ENCODE data around the gene BPIFB6. TPM values are rescaled to one million over a fixed set of nuclear protein-coding genes. Genes with fewer than 3 reads are reported as not detected.
A peak's percentile ranks its signal among the peaks of the same experiment; 100 is the strongest.

BPIFB6 gene, protein sequence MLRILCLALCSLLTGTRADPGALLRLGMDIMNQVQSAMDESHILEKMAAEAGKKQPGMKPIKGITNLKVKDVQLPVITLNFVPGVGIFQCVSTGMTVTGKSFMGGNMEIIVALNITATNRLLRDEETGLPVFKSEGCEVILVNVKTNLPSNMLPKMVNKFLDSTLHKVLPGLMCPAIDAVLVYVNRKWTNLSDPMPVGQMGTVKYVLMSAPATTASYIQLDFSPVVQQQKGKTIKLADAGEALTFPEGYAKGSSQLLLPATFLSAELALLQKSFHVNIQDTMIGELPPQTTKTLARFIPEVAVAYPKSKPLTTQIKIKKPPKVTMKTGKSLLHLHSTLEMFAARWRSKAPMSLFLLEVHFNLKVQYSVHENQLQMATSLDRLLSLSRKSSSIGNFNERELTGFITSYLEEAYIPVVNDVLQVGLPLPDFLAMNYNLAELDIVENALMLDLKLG
- total RNA-seq (2014; rRNA removed; shearing (Covaris generic)) = not detected in 2 replicates

DNA sequence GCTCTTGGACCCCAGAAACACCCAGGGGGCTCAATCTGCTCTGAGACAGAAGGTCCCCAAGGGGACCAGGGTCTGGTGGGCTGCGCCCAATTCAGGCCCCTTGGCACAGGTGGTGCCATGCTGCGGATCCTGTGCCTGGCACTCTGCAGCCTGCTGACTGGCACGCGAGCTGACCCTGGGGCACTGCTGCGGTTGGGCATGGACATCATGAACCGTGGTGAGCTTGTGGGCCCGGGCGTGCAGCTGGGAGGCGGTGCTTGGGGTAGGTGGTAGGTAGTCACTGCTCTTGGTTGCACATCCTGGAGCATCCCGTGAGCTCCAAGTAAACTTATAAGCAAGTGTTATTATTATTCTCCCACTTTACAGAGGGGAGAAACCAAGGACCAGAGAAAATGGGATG lies at the start of gene BPIFB6:
Gene BPIFB6 (plus strand): TSS at position 118 of the 400 bp plus-strand sequence. CDS start 0 bp downstream, at position 118.
- no peak for DNase-seq (ENCODE audit: low spot score)

DNA sequence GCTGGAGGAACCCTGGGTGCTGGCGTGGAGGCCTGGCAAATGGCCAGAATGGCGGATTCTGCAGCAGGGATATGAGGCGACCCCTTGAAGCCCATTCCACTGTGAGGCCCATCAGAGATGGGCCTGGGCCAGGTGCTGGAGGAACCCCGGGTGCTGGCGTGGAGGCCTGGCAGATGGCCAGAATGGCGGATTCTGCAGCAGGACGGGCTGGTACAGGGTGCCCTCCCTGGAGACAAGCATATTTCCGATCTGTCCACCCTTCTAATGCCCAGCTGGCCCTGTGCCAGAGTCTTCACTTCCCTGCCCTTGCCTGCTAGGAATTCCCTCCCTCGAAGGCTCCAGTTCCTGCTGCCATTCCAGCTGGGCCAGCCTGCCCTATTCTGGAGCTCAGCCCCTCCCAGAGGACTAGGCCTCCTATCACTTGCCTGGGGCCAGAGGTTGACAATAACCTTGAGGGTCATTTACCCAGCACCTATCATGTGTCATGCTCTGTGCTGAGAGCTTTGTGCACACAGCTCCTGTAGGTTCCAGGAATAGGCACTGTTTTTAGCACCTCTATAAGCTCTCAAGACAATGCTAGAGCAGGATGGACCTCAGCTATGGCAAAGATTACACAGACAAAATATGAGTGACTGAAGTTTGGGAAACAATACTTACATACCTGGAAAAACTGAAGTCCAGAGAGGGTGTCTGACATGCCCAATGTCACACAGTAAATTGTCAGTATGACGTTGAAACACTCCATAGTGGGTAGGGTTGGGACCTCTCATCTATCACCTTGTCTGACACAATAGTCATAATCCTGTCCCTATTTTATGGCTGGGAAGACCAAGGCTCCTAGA lies 48.6 kb upstream of the BPIFB6 start:
- DNase-seq (ENCODE audit: low spot score) = no peak

DNA sequence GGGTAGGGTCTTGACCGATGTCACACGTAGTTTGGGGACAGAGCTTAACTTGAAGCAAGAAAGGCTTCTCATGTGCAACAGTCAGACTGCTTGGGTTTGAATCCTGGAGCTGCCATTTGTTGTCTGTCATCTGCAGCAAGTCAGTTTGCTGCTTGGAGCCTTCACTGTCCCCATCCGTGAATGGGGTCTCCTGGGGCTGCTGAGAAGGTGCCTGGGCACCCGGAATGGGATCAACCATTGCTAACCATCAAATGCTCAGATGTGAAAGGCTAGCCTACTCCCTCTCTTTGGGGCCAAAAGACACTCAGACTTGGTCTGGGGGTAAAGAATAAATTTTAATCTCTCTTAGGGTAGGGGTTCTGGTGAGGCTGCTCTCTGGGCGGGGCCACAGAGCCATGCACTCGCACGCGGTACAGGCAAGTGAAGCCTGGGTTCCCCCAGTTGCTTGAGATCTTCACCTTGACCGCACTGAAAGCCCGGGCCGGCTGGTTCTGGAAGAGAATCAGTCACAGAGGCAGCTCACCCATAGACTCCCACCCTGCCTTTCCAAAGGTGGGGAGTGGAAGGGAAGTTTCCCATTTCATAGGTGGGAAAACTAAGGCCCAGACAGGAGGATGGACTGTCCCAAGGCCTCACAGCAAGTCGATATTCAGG lies 47.9 kb upstream of the BPIFB6 start:
- DNase-seq (ENCODE audit: low spot score) = no peak

DNA sequence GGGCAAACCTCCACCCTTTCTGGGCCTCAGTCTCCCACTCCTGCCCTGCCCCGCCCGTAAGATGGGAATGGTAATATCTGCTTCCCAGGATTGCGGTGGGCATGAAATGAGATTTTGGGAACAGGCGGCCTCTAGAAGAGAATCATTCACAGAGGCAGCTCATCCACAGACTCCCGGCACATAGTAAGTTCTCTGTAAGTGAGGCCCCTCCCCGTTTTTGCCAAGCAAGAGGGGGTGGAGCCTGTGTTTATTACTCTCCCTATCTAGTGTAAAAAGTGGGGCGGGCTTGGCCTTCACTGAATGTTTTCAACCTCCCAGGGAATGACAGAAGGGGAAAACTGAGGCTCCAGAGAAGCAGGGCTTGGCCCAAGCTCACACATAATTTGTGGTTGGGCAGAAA lies 47.3 kb upstream of the BPIFB6 start:
- DNase-seq (ENCODE audit: low spot score) = no peak

DNA sequence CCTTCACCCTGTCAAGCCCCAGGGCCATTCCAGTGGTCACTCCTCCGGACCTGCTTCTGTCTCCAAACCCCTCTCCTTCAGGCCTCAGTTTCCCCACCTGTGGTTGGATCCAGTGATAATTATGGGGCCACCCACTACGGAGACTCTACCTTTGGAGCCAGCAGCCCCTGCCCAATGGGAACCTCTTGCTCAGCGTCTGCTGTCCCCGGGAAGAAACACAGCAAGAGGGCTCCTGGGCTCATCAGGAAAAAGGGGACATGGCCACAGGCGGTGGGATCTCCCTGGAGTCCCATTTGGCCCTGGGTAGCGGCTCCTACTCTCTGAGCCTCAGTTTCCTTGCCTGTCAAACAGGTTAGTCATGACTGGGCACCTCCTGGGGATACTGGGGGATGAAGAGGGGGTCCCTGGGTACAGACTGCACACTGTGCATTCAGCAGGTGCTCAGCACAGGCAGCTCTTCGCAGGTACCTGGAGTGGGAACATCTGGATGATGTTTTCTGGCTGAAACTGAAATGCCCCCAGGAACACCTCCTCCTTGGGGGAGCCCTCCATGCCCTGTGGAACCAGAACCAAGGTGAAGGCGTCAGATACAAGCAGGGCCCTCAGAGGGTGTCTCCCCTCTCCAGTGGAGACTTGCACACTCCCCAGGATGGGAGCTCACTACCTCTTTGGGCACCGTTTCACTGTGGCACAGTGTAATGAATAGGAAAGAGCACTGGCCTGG lies 46.7 kb upstream of the BPIFB6 start:
- no peak for DNase-seq (ENCODE audit: low spot score)

DNA sequence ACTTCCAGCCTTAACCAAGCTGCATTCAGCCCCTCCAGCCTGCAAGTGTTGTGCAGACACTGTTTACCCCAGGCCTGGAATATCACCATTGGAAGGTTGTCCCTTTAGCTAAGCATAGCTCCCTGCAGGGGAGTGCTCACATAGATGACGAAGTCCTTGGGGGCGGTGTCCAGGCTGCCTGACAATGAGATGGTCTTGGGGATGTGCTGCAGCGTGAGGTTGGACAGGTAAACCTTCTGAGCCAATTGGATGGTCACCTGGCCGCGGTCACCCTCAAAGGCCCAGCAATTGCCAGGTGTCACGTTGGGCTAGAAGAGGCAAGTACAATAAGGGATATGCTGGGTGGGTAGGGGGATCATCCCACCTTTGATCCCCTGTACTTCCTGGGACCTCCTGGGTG lies 45.9 kb upstream of the BPIFB6 start:
- DNase-seq (ENCODE audit: low spot score) = no peak

DNA sequence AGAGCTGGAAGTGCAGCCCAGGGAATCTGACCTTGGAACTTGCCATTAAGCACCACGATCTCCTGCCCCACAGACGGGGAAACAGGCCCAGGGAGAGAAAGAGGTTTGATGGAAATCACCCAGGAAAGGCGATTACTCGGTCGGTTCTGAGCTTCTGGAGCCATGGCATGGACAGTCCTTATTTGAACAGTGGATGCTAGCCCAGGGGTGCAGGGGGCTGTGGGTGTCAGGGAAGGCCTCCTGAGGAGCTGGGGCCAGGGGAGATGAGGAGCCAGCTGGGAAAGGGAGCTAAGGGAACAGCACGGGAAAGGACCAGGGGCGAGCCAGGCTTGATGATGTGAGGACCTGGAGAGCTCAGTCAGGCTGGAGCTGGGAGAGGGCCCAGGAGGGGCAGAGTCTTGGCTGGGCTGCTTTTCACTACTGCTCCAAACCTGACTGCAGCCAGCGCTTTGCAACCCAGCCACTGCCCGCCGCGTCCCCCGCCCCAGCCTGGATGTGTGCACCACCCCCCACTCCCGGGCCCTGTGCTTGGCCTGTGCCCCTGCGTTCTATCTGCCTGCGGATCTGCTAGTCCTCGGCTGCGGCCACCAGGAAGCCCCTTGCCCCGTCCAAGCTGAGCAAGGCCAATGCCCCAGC lies 45.0 kb upstream of the BPIFB6 start:
- no peak for DNase-seq (ENCODE audit: low spot score)

DNA sequence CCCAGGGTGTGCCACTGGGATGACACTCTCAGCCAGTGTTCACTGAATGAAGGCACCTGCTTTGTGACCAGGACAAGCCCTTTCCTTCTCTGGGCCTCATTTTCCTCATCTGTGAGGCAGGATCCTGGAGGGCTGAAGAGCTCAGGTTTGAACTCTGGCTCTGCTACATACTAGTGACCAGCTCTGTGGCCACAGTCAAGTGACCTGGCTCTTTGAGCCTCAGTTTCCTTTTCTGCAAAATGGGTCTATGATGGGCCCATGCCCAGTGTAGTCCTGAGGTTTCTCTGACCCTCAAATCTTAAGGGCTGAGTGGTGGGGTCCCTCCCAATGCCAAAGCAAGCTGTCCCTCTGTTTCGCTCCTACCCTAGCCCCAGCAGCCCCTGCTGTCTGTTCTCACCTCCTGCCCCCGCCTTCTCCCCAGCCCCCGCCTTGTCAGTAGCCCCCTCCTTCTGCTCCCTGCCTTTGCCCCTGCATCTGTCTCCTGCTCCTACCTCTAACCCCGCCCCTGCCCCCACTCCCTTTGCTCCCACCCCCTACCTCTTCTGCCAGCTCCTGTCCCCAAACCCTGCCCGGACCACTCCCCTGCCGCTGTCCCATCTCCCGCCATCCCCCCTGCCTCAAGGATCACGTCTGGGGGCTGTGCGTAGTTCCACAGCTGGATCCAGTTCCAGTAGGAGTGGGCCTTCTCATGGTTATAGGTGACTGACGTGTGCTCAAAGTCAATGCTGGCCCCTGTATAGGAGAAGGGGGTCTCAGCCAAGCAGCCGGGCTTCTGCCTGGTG lies 44.2 kb upstream of the BPIFB6 start:
- no peak for DNase-seq (ENCODE audit: low spot score)

DNA sequence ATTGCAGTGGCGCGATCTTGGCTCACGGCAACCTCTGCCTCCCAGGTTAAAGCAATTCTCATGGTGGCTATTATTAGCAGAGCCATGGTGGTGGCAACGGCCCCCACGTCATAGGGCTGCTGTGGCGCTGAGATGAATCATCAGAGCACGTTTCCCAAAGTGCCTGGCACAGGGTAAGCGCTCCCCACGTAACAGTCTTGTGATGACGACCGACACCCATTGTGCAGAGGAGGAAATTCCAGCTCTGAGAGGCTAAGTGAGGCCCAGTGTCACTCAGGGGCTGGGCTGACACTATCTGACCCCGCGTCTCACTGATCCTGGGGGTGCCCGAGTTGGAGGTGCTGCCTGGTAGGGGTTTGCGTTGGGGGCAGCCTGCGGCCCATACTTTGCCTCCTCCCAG lies 43.4 kb upstream of the BPIFB6 start:
- DNase-seq (ENCODE audit: low spot score) = peak; percentile 46

DNA sequence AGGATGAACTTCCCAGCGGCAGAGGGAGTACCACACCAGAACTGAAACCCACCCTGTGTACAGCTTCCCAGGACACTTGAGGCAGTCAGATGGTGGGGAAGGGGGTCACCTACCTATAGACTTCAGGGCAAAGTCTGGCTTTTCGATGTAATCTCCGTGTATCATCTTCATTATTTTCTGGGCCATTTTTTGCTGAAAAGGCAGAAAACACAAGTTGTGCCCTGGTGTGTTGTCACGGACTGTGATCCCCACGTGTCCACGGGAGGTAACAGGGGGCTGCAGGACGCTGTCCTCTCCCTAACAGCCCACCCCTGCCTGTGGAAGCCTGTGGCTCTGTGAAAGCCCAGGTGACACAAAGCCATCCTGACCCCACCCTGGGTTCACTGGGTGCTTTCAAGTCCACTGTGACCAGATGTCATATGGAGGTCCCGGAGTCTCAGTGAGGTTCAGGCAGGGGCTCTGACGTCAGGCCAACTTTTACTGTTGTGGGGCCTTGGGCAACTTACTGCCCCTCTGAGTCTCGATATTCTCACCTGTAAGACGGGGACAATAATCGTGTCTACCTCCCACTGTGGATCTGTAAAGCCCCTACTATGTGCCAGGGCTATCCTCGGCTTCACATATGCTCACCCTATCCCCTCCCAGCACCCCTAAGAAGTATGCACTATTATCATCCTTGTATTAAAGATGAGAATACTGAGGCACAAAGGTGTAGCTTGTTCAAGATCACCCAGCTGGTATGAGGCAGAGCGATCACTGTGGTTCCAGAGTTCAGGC lies 41.8 kb upstream of the BPIFB6 start:
- no peak for DNase-seq (ENCODE audit: low spot score)

DNA sequence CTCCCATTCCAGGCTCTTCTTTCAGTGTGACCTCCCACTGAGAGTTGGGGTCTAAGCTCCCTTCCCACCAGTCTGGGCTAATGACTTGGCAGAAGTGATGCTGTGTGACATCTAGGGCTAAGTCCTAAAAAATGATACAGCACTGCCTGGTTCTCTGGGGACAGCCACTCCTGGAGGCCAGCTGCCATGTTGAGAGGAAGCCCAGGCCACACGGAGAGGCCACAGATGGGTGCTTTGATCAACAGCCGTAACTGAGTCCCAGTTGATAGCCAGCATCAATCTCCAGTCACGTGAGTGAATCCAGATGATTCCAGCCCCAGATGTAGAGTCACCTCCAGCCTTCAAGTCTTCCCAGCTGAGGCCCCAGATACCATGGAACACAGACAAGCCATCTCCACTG lies 41.0 kb upstream of the BPIFB6 start:
- no peak for DNase-seq (ENCODE audit: low spot score)

DNA sequence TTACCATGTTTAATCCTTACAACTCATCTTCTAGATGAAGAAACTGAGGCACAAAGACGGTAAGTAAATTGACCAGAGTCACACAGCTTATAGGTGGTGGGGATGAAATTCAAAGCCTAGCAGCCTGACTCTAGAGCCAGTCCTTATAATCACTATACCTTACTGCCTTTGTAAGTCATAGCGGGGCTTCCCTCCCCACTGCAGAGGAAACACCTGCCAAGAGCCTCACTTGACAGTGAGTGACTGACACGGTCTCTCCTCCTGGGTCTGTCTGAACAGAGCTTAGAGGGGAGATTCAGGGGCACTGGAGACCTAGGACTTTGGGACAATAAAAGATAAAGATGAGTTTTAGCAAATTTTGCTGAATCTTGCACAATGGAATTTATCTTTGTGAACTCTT lies 40.1 kb upstream of the BPIFB6 start:
- DNase-seq (ENCODE audit: low spot score) = no peak

DNA sequence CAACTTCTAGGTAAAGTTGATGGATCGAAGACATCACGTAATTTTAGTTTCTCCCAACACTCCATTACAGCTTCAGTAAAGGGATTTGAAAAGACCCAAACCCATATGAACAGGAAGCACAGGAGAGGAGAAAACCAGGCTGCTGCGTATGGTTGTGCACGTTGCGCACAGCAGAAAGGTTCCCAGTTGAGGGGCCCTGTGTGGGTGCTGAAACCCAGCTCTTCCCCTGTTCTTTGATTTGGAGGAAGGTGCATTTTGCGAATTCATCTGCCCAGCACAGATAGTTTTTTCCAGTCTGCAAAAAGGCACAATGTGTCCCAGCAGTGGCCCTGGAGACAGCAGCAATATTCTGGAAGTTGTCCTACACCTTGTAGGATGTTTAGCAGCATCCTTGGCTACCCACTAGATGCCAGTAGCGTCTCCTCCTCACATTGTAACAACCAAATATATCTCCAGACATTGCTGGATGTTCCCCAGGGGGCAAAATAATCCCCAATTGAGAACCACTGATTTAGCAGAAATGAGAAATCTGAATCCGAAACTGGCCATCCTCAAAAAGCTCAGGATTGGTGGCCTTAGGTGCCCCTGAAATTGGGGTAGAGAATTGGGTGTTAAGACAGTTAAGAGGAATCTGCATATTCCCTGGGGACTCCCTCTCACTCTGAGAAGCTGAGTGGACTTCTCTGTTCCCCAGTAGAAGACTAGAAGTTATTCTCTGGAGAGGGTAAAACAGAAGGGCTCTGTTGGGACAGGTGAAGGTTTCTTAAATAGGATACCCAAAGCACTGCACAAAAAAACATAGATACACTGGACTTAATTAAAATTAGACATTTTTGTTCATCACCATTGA lies 39.4 kb upstream of the BPIFB6 start:
- DNase-seq (ENCODE audit: low spot score) = no peak

DNA sequence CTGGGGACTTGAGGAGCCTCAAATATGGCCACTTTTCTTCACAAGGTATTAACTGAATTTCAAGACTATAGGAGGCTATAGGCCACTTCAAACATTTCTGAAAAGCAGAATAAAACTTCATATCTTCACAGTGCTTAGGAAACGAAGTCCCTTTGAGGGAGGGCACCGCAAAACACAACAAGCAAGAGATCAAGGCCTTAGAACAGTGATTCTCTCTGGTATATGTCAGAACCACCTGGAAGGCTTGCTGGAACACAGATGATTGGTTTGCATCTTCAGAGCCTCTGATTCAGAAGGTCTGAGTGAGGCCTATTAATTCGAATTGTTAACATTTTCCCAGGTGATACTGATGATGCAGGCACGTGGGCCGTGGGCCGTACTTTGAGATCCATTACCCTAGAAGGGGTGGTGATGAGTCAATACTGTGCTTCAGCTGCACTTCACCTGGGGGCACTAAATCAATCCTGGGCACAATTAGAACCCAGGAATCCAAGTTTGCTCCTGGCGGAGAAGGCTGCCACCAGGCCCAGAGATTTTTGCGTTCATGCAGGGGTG lies 37.9 kb upstream of the BPIFB6 start:
- no peak for DNase-seq (ENCODE audit: low spot score)

DNA sequence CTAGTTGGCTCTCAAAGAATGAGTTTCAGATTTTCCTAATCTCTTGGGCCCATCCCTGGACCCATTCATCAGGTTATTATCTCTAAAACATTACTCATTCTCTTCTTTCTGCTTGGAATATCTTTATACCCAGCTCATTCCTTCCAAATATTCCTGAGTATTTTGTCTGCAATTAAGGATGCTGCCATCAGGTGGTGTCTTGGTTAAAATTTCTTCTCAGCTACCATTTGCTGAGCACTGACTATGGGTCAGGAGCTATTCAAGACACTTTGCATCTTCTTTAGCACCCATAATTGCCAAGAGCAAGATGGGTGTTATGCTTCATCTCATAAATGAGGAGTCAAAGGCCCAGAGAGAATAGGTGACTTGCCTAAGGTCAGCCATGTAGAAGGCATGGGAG lies 35.6 kb upstream of the BPIFB6 start:
- DNase-seq (ENCODE audit: low spot score) = no peak

DNA sequence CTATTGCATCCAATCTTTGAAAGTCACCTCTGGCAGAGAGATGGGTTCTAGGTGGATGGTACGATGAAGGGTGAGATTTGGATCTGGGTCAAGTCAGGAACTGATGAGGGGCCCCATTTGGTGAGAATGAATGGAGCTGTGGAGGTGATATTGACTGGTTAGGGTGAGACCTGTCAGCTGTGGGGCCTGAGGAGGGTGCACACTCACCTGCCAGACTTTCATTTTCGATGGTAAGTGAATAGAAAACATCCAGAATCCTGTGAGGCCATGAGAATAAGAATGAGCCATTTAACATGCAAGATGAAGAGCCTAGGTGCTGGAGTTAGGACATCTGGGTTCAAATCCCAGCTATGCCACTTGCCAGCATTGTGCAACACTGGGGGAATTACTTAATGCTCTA lies 34.0 kb upstream of the BPIFB6 start:
- DNase-seq (ENCODE audit: low spot score) = no peak

DNA sequence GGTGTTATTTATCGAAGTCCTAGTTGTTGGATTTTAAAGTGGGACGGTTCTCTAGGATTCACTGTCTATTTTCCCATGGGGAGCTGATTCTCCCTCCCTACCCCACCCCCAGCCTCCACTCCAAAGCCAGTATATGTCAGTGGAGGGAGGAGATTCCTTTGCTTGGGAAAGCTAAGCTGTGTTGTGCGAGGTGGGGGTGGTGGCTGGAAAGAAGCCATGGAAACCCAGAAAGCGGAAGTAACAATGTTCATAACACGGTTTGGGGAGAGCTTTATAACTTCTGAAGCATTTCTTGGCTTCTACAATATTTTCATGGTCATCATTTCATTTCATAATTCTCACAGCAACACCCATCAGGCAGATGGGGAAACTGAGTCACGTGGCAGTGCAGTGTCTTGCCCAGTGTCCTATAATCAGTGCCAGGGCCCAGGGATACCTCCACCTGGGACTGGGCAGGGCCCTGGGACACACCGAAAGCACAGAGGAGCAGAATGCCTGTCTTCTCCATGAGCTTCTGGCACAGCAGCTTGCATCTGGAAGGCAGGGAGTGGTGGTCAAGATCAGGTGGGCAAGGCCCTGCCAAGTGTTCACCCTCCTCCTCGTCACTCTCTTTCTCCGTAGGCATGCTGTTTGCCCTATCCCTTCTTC lies 31.7 kb upstream of the BPIFB6 start:
- DNase-seq (ENCODE audit: low spot score) = no peak

Data from A172 (cell line).